AG09319 (cell line): ENCODE data around the gene MEPE.

Experiments used
- DNase-seq: peaks from one replicate; pipeline ENCODE4 v3.0.0-alpha.2; 2010; ENCODE audit warnings: low read depth; ENCODE audit errors: extremely low read depth
- TF ChIP-seq, protein P1 (sequence below): IDR thresholded peaks from 2 replicates; pipeline ENCODE4 v1.5.1; 2011; ENCODE audit warnings: low read depth, mild to moderate bottlenecking, inconsistent platforms, low read length, moderate library complexity

Gene MEPE, protein sequence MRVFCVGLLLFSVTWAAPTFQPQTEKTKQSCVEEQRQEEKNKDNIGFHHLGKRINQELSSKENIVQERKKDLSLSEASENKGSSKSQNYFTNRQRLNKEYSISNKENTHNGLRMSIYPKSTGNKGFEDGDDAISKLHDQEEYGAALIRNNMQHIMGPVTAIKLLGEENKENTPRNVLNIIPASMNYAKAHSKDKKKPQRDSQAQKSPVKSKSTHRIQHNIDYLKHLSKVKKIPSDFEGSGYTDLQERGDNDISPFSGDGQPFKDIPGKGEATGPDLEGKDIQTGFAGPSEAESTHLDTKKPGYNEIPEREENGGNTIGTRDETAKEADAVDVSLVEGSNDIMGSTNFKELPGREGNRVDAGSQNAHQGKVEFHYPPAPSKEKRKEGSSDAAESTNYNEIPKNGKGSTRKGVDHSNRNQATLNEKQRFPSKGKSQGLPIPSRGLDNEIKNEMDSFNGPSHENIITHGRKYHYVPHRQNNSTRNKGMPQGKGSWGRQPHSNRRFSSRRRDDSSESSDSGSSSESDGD

DNA sequence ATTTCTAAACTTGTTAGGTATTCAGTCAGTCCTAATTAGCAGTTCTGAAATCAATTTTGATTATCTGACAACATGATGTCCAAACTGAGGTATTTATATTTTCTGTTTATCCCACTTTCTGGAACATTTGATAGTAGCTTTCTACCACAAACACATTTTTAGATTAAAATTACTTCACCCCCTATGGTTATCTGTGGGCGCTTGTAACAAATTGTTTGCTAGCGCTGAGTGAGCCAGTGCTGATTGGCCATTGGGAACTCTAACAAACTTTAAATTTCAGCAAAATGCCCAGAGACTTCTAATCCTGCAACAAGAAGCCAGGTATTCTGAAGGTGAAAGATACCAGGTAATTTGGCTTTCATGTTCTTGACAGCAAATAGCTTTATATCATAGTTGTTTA is at the start of gene MEPE:
Gene MEPE, plus strand, starts transcription at position 301 of the 400 bp plus-strand sequence. CDS start 1,746 bp downstream, outside the sequence.
- TF ChIP-seq, protein P1, sequence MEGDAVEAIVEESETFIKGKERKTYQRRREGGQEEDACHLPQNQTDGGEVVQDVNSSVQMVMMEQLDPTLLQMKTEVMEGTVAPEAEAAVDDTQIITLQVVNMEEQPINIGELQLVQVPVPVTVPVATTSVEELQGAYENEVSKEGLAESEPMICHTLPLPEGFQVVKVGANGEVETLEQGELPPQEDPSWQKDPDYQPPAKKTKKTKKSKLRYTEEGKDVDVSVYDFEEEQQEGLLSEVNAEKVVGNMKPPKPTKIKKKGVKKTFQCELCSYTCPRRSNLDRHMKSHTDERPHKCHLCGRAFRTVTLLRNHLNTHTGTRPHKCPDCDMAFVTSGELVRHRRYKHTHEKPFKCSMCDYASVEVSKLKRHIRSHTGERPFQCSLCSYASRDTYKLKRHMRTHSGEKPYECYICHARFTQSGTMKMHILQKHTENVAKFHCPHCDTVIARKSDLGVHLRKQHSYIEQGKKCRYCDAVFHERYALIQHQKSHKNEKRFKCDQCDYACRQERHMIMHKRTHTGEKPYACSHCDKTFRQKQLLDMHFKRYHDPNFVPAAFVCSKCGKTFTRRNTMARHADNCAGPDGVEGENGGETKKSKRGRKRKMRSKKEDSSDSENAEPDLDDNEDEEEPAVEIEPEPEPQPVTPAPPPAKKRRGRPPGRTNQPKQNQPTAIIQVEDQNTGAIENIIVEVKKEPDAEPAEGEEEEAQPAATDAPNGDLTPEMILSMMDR, result no peak

DNA sequence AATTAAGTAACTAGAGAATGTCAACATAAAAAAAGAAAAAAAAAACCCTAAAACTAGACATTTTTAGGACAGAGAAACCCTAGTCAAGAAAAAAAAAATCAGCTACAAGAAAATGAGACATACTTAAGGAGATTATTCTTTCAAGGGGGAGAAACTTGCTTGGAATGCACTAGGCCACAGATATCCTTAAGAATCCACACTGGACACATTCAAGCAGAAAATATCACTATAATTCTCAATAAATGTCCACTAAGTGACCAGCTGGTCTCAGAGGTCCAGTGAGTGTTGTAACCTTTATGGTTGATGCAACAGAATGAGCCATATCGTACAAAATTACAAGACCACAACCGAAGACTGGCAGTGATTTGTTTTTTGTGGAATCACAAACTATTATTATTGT is 49.0 kb upstream of the MEPE start:
- TF ChIP-seq, protein P1, result no peak
- DNase-seq, result no peak

More for the DNA sequence above, at the start of gene MEPE:
- DNase-seq, result no peak

DNA sequence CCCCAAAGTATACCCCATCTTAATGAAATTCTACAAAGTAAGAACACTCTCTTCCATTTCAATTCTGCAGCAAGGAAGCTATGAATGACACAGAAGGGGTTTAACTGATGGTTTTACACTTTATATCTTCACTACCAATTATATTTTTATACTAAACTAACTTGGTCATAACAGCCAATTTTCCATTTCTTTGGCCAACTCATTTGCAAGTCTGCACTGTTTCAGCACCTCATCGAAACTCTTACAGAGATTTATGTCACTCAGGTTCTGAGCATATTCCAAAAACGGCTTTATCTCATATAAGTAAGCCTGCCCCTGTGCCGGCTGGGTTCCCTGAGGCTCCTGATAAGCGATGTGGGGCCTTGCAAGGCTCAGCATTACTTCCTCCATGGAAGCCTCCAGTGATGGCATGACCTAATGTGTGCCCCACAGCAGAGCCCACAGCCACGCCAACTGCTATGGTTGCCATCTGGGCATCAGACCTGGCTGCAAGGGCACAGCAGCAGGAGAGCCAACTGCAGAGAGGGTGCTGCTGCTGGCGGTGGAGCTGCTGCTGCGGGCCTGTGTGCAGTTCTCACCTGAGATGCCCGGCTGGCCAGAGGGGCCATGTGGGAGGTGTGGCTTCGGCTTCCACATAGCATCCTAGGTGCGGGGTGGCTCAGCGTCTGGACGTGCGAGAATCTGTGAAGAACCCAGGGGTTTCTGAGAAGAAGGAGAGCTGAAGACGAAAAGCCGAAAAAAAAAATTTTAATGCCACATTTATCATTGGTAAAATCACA is 46.8 kb upstream of the MEPE start:
- DNase-seq, result no peak
- TF ChIP-seq, protein P1, result no peak

DNA sequence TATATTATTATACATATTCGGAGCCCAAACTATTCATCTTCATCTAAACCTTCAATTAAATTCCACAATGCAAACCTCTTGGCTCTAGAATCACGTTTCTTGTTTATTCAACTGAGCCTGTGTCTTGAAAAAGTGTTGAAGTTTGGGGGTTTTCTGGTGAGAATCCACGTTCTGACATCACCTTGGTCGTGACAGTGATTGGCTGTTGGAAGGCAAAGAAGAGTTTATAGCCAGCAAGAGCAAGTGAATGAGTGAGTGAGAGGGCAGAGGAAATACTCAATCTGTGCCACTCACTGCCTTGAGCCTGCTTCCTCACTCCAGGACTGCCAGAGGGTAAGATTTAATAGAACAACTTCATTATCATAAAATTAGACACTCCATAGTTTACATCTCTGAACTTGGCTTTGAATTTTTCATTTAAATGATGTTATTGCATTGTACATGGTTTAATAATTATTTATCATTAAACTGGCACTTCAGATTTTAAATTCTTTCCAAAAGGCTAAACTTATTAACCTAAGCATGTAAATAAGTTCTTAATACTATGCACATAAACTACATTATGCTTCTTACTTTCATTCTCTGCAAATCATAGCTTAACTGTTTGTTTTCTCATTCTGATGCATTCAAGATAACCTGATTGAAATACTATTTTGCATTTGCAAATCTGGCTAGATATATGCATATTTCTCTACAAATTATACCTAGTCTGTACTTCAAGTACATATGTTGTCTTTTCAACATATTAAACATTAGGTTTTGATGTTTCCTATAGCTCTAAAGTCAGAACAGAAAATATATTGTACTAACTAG is 33.3 kb upstream of the MEPE start, which contains the start of gene IBSP:
Gene IBSP, plus strand, starts transcription at position 254 of the 813 bp plus-strand sequence. CDS start 2,808 bp downstream, outside the sequence.
- TF ChIP-seq, protein P1, result no peak
- no peak for DNase-seq

DNA sequence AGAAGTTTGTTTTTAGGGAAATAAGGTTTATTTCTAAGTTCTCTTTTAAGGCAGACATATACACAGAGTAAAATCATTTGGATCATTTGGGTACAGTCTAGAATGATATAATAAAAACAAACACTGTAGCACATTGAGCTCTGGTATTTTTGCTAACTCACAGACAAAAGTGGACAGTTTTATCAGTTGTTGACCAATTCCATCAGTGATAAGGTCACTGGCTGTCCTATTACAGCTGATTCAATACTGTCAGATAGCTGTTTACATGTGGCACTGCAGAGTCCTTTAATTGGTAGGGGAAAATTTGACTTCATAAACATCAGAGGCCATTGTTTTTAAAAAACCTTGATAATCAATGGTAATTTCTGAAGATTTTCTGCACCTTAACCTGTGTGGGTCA is 29.9 kb upstream of the MEPE start:
- DNase-seq, result no peak
- TF ChIP-seq, protein P1, result no peak

DNA sequence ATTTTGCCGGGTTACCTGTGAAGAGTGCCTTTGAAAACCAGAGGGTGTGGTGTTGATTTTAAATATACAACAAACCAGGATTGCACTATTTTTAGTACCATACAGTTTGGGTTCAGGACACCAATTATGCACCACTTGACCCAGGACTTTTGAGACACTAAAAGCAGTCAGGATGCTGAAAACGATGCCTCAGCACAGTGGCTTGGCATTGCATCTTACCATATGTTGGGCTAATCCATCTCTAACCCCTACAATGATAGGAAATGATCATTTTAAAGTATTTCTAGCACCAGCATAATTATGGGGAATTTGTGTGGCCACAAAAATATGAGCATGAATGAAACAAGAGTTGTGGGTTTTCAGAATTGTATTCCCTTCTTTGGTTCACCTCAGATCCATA is 29.3 kb upstream of the MEPE start:
- TF ChIP-seq, protein P1, result no peak
- DNase-seq, result no peak
